Mucosa of descending colon (tissue), 3 donors: Measurements from ENCODE around the gene G0S2. TPM values are rescaled to one million over a fixed set of nuclear protein-coding genes. Genes with fewer than 3 reads are reported as not detected.

Source experiments
- ATAC-seq: fragments of 200-7000 bp; cut with Tn5 transposase; one replicate; pipeline ENCODE4 v1.9.1; 2020; ENCODE audit warnings: mild to moderate bottlenecking, moderate library complexity
- DNase-seq, 3 donors: peaks; one replicate each; pipeline ENCODE4 v3.0.0-alpha.2; 2020
- H3K36me3 ChIP-seq: fragments of 200-600 bp; one replicate; pipeline ENCODE4 v1.8.0; 2021; ENCODE audit warnings: low read depth, mild to moderate bottlenecking
- H3K4me1 ChIP-seq: fragments of 200-600 bp; one replicate; pipeline ENCODE4 v1.8.0; 2021; ENCODE audit warnings: low read depth, mild to moderate bottlenecking
- H3K4me3 ChIP-seq: fragments of 200-600 bp; one replicate; pipeline ENCODE4 v1.8.0; 2021; ENCODE audit warnings: mild to moderate bottlenecking
- H3K9me3 ChIP-seq: fragments of 200-600 bp; one replicate; pipeline ENCODE4 v1.8.0; 2021; ENCODE audit warnings: mild to moderate bottlenecking
- intact Hi-C, 2 donors: fragments of 100-400 bp; cut with DNase I in 1 of 2; cut with micrococcal nuclease in 1 of 2; formaldehyde crosslinking; loops; one replicate each; pipeline versions ENCODE4 v1.11.0 to v1.11.1; 2022; cut with DNase I, micrococcal nuclease
- long read RNA-seq, 2 donors: library from polyadenylated mRNA; unstranded; transcript quantifications; one replicate each; pipeline ENCODE4 v2.0.0, GENCODE V29; 2019 to 2021
- total RNA-seq, 3 donors: library from RNA; stranded (reverse); fragmentation: NEBNext Ultra II Directional in 2 of 3; extraction: Animal tissue kit (Norgen Biotek cat#: 25700) in 2 of 3; gene quantifications; one replicate each; pipeline versions ENCODE4 v1.2.1 to v1.2.4, GENCODE V29; 2021 to 2023
- TF ChIP-seq, protein P1 (sequence below): fragments of 200-600 bp; IDR thresholded peaks from one replicate; pipeline ENCODE4 v1.8.0; 2022; ENCODE audit warnings: antibody characterized with exemption, mild to moderate bottlenecking
- donor health status: DM: no; HTN: no; CAD: no; lungs with moderate emphysema.
- donor health status: DM: no; HTN: no; CAD: no.
- donor health status: DM: no; HTN: yes; CAD: no.

G0S2 gene, protein sequence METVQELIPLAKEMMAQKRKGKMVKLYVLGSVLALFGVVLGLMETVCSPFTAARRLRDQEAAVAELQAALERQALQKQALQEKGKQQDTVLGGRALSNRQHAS
- 10 to 100 TPM in 1 of 3 donors, 1 to 10 TPM in 2; 5.8 to 13.5 (median 9.0) TPM for total RNA-seq
- long read RNA-seq, donor 1, transcript G0S2-201 (2 exons, 866 nt): major isoform, 25 of 26 reads
- long read RNA-seq, donor 1, partial matches to known transcripts: 0 of 26 reads
- long read RNA-seq, donor 1, other reads (novel, unspliced or antisense): 1 of 26 reads
- long read RNA-seq, donor 2, transcript G0S2-201 (2 exons, 866 nt): major isoform, 16 of 19 reads
- long read RNA-seq, donor 2, partial matches to known transcripts: 0 of 19 reads
- long read RNA-seq, donor 2, other reads (novel, unspliced or antisense): 3 of 19 reads

DNA sequence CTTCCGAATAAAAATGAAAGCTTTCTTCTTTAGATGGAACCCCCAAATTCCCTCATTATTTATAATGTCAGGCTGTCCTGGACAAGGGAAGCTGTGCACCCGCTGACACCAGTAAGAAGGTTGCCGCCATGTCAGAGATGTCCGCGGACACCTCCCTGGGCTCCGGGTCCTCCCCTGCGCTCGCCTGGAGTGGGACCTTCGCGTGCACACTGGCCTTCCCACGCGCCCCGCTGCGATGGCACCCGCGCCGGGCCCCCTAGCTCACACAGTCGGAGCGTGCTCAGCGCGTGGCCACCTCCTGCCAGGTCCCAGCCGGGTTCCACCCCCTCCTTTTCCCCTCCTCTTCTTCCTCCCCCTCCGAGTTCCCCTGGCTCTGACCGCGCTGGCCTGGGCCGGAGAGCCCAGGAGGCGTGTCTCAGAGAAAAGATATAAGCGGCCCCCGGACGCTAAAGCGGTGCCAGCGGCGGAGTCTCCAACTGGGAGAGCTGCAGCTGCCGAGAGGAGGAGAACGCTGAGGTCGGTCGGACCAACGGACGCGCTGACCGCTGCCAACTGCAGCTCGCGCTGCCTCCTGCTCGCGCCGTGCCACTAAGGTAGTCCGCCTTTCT is at the start of gene G0S2:
G0S2 (plus strand) TSS at position 456 of the 608 bp plus-strand sequence. CDS start 273 bp downstream, outside the sequence.
- Histone ChIP-seq H3K9me3 (no peaks in the 10 kb centered on the region), H3K4me1 (peaks cover 18% of the 10 kb centered on the region), H3K4me3 (no peak within 1 kb of the TSS), H3K36me3 (no peaks in the 10 kb centered on the region)
- DNase-seq: peak; percentile 76 to 81 (median 79)
- peak; percentile 75 for ATAC-seq
- TF ChIP-seq, protein P1, sequence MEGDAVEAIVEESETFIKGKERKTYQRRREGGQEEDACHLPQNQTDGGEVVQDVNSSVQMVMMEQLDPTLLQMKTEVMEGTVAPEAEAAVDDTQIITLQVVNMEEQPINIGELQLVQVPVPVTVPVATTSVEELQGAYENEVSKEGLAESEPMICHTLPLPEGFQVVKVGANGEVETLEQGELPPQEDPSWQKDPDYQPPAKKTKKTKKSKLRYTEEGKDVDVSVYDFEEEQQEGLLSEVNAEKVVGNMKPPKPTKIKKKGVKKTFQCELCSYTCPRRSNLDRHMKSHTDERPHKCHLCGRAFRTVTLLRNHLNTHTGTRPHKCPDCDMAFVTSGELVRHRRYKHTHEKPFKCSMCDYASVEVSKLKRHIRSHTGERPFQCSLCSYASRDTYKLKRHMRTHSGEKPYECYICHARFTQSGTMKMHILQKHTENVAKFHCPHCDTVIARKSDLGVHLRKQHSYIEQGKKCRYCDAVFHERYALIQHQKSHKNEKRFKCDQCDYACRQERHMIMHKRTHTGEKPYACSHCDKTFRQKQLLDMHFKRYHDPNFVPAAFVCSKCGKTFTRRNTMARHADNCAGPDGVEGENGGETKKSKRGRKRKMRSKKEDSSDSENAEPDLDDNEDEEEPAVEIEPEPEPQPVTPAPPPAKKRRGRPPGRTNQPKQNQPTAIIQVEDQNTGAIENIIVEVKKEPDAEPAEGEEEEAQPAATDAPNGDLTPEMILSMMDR: no peak
- intact Hi-C loops: no loop called here

DNA sequence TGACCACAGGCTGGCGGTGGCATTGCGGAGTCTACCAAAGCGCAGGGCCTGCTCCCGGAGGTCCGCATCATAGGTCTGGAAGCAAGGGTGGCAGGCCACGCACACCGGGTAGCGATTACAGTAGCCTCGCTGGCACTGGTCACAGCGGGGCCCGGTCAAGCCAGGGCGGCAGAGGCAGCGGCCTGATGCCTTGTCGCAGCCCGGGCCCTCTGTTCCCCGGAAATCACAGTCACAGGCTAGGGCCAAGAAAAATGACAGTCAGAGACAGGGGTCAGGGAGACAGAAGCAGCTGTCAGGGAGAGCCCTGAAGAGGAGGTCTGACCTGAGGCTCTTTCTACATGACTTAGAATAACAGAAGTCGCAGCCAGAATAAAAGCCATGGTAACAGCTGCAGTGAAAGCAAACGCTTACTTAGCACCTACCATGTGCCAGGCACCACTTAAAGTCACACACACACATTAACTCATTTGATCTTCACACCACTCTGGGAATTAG is 49.4 kb upstream of the G0S2 start:
- ATAC-seq: no peak
- TF ChIP-seq, protein P1: no peak
- Histone ChIP-seq H3K4me3 (no peak overlapping the region), H3K4me1 (peaks cover 12% of the 10 kb centered on the region), H3K9me3 (no peaks in the 10 kb centered on the region), H3K36me3 (no peaks in the 10 kb centered on the region)
- intact Hi-C loops: no loop called here
- no peak for DNase-seq

DNA sequence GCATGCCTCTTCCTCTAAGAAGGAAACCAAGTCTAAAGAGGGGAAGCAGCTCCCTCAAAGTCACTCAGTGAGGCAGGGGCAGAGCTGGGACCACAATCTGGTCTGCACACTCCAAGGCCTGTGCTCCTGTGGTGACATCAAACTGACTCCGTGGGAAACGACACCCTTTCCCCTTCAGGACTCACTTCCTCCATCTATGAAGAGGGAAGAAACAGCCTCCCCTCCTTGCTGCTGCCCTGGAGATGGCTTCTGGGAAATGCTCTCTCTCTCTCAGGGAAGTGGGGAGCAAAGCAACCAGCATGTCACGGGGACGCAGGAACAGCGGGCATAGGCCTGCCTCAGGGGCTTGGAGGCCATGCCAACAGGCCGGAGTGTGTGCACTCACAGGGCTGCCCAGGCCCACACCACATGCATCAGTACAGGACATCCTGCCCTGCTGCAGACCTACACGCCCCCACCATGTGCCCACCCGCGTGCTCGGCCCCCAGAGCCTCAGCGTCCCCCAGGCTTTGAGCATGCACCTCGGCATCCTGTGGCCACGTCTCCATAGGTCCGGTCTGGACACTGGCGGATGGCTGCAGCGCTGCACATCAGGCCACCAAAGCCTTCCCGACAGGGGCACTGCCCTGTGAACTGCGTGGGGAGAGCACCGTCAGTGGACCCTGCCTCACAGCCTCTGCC is 48.7 kb upstream of the G0S2 start:
- H3K4me3 ChIP-seq: no peak overlapping the region
- H3K36me3 ChIP-seq: no peaks in the 10 kb centered on the region
- TF ChIP-seq, protein P1: no peak
- intact Hi-C loops: no loop called here
- no peak for ATAC-seq
- DNase-seq: no peak
- H3K4me1 ChIP-seq: peaks cover 8% of the 10 kb centered on the region
- no peaks in the 10 kb centered on the region for H3K9me3 ChIP-seq

DNA sequence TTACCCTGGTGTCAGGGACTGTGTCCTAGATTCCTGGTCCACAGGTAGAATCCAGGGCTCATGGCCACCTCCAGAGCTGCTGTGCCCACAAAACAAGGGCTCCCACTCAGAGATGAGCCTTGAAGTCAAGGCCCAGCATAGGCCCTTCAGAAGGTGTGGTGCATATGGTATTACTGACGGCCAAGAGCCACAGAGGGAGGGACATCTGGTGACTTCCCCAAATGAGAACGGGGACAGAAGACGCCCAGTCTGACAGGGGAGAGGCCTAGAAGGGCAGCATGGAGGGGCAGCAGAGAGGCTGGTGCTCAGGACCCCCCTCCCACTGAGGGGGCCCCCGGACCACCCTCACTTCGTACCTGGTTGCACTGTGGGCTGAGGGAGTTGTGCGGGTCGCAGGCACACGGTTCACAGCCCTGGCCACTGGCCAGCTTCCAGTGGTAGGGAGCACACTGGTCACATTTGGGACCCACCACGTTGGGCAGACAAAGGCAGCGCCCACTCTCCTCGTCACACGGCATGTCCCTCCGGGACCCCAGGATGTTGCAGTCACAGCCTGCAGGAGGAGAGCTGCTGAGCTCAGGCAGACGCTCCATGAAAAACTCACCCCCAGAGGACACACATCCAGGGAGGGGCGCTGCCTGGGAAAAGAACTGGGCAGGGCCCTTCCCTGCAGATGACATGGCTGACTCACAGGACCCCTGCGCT is 48.0 kb upstream of the G0S2 start:
- peaks cover 8% of the 10 kb centered on the region for H3K4me1 ChIP-seq
- no peak overlapping the region for H3K4me3 ChIP-seq
- TF ChIP-seq, protein P1: no peak
- no peaks in the 10 kb centered on the region for H3K36me3 ChIP-seq
- H3K9me3 ChIP-seq: no peaks in the 10 kb centered on the region
- DNase-seq: no peak
- intact Hi-C loops: no loop called here
- peak; percentile 17 for ATAC-seq

DNA sequence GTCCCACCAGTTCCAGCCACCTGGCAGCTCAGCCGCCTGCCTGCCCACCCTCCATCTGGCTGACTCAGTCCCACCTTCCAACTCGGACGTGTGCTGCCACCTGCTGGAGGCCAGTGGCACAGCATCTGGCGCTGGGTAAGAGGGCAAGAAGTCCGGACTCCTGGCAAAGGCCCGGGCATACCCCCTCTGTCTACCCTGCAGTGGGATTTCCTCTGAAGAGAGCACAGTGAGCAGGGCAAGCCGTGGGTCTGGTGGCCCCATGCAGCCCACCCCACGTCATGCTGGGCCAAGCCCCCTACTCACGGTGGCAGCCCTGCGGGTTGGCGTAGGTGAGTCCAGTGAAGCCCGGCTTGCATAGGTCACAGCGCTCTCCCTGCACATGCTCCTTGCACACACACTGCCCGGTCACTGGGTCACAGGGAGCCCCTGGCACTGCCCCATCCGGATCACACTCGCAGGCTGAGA is 47.4 kb upstream of the G0S2 start:
- H3K36me3 ChIP-seq: no peaks in the 10 kb centered on the region
- intact Hi-C loops: no loop called here
- DNase-seq (peak; percentile 75 to 84 (median 80)), ATAC-seq (peak; percentile 78)
- no peaks in the 10 kb centered on the region for H3K9me3 ChIP-seq
- TF ChIP-seq, protein P1: peak; percentile 91
- no peak overlapping the region for H3K4me3 ChIP-seq
- H3K4me1 ChIP-seq: peaks cover 8% of the 10 kb centered on the region
